HG03565 (cell line): Measurements from ENCODE around the gene TAF9B.
A peak's percentile ranks its signal among the peaks of the same experiment; 100 is the strongest.
"Not testable (repeated sequence)": the region's sequence is repeated elsewhere in the genome, so short reads cannot be mapped to it uniquely, and the experiment has no call there.

ENCODE experiments used
- ATAC-seq: cut with Tn5 transposase; IDR thresholded peaks from one replicate; pipeline ENCODE4 v1.9.1; 2021; ENCODE audit warnings: mild to moderate bottlenecking, moderate library complexity; ENCODE audit not compliant: unreplicated experiment

The TAF9B gene, protein sequence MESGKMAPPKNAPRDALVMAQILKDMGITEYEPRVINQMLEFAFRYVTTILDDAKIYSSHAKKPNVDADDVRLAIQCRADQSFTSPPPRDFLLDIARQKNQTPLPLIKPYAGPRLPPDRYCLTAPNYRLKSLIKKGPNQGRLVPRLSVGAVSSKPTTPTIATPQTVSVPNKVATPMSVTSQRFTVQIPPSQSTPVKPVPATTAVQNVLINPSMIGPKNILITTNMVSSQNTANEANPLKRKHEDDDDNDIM

DNA sequence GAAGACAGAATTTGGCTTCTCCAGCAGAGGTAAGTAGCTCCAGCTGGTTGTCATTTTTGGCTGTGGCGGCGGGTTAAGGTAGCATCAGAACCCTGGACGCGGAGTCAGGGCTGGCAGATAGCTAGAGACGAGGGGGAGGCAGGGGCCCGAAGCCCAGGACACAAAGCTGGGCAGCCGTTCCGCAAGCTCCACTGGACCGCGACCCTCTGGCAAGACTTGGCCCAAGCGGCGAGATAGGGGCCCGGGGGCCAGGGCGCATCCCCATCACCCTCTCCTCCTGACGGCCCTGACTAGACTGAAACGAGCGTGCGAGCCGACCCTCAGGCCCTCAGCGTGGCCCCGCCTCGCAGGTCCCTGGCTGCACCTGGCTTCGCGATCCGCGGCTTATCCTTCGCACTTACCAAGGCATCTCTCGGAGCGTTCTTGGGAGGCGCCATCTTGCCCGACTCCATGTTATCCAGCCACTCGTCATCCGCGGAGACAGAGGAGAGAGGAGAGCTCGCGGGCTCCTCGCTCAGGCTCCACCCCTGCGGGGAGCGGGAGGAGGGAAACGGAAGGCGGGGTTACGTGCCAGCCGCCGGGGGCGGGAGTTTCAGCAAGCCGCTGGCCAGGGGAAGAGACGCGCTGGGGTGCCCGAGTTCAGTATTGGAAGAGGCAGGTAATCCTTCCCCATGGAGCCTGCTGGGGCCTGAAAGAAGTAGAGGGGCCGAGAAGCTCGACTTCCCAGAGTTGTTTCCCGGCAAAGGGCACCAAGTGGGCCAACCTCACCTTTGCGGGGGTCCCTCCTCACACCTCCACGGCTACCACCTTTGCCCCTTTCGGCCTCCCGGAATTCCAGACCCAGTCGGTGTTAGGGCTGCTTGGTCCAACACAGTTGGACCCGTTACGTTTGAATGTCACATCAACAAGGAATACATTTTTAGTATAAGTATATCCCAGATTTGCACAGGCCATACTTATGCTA, at the start of gene TAF9B:
TSS of gene TAF9B (minus strand) at position 491 of the 964 bp plus-strand sequence. CDS start at position 452, 39 bp downstream.
- peak; percentile 92 for ATAC-seq

DNA sequence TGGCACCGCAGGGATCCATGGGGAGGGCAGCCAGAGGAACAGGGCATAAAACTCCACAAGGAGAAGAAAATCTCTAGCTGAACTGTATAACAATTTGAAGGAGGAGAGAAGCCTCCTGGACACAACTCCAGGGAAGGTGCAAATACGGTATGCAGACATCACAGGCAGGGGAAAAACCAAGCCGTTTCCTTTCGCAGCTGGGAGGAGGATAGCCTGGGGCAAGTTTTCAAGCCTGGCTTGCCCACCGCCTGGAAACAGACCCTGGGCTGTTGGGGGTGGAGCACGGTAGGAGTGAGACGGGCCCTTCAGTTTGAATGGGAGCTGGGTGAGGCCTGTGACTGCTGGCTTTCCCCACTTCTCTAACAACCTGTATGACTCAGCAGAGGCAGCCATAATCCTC, 43.4 kb upstream of the TAF9B start:
- ATAC-seq: no peak

GRCh38 chrX:78181307-78181706, 41.9 kb upstream of the TAF9B start:
- ATAC-seq: no peak

- ATAC-seq: no peak
These were observed 28.6 kb upstream of the TAF9B start for GRCh38 chrX:78168065-78168464.

GRCh38 chrX:78165425-78165824, 26.0 kb upstream of the TAF9B start:
- no peak for ATAC-seq

DNA sequence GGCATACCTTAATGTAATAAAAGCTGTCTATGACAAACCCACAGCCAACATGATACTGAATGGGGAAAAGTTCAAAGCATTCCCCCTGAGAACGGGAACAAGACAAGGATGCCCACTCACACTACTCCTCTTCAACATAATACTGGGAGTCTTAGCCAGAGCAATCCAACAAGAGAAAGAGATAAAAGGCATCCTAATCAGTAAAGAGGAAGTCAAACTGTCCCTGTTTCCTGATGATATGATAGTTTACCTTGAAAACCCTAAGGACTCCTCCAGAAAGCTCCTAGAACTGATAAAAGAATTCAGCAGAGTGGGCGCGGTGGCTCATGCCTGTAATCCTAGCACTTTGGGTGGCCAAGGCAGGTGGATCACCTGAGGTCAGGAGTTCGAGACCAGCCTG, 23.7 kb upstream of the TAF9B start:
- ATAC-seq: not testable (repeated sequence)

DNA sequence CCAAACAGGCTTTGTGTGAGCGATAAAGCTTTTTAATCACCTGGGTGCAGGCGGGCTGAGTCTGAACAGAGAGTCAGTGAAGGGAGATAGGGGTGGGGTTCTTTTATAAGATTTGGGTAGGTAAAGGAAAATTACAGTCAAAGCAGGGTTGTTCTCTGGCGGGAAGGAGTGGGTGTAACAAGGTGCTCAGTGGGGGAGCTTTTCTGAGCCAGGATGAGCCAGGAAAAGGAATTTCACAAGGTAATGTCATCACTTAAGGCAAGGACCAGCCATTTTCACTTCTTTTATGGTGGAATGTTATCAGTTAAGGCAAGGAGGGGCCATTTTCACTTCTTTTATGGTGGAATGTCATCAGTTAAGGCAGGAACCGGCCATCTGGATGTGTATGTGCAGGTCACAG, 21.3 kb upstream of the TAF9B start:
- ATAC-seq: not testable (repeated sequence)

- not testable (repeated sequence) for ATAC-seq
These were observed 18.4 kb upstream of the TAF9B start for GRCh38 chrX:78157846-78158245.

GRCh38 chrX:78157373-78157772, 17.9 kb upstream of the TAF9B start:
- not testable (repeated sequence) for ATAC-seq

DNA sequence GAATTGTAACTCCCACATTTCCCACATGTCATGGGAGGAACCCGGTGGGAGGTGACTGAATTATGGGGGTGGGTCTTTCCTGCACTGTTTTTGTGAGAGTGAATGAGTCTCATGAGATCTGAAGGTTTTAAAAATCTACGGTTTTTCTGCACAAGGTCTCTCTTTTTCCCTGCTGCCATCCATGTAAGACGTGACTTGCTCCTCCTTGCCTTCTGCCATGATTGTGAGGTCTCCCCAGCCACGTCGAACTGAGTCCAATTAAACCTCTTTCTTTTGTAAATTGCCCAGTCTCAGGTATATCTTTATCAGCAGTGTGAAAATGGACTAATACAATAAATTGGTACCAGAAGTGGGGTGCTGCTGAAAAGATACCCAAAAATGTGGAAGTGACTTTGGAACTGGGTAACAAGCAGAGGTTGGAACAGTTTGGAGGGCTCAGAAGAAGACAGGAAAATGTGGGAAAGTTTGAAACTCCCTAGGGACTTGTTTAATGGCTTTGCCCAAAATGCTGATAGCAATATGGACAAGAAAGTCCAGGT, 7.6 kb upstream of the TAF9B start:
- not testable (repeated sequence) for ATAC-seq

DNA sequence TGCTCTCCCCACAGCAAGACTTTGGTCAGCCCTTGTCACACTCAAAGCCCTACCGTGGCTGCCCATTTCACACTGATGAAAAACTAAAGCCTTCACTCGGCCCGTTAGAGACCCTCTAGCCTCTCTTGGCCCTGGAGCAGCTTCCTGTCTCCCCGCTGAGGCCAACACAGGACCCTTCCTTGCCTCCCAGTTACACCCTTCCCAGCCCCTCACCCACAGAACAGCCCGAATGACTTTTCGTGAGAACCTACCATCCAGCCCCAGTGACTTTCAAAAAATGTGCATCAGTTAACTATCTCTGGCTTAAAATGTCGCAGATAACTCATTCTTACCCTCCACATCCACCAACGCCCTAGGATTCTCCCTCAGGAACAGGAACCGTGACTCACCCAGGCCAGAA, 756 bp upstream of the TAF9B start:
- ATAC-seq: no peak

DNA sequence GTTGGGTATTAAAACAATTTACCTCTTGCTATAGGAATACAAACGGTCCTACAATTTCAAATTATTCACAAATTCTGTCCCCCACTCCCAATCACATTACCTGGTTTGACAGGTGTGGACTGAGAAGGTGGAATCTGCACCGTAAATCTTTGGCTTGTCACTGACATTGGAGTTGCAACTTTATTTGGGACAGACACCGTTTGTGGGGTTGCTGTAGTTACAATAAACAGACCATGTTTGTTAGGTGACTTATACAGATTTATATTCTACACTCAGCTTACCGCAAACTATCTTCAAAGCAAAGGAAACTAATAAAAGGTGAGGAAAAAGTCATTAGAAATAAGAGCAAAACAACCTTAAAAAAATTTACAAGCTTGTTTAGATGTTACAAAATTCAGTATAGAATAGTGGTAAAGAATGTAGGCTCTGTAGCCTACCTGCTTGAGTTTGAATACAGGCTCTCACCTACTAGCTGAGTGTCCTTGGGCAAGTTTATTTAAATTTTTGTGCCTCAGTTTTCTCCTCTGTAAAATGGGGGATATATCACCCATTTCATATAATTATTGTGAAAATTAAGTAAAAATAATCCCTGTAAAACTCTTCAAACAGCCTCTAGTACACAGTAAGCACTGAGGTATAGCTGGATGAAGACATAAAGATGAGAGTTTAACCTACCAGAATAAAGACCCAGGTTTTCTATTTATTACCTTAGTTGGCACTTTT, 6.1 kb downstream of the TAF9B start:
- no peak for ATAC-seq

- no peak for ATAC-seq
These were observed 8.3 kb downstream of the TAF9B start for GRCh38 chrX:78131117-78131516.

DNA sequence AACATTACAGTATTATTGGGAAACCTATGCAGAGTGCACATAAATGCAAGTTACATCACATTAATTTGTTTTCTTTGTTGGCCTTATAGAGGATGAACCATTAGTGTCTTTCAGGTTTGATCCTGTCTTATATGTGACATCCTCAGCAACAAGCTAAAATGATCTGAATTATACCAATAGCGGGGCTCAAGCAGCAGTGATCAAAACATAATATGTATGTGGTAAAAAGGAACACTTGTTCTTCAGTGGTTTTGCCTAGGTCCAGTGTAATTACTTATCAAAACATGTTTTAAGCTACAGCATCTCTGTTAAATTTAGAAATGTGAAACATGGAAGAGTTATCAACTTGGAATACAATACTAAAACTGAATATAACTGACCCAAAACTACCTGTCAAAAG, 9.1 kb downstream of the TAF9B start:
- ATAC-seq: no peak

GRCh38 chrX:78129714-78130113, 9.7 kb downstream of the TAF9B start:
- no peak for ATAC-seq

- ATAC-seq: not testable (repeated sequence)
These were observed 13.7 kb downstream of the TAF9B start for GRCh38 chrX:78125781-78126180.

DNA sequence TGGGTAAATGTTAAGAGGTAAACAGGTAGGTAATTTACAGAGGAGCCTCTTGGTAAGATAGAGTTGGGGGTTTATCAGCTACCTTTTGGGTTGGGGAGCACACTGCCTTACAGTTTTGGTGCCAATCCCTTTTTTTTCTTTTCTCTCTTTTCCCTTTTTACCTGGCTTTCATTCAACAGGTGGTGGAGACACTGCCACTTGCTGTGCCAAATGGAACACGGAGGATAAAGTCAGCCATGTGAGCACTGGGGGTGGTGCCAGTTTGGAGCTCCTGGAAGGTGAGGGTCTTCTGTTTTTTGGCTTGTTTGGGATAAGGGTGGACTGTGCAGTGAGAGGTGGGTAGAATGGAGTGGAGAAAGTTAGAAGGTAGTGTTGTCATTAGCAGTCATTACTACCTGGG, 14.3 kb downstream of the TAF9B start:
- ATAC-seq: no peak

GRCh38 chrX:78124307-78124706, 15.1 kb downstream of the TAF9B start:
- no peak for ATAC-seq

DNA sequence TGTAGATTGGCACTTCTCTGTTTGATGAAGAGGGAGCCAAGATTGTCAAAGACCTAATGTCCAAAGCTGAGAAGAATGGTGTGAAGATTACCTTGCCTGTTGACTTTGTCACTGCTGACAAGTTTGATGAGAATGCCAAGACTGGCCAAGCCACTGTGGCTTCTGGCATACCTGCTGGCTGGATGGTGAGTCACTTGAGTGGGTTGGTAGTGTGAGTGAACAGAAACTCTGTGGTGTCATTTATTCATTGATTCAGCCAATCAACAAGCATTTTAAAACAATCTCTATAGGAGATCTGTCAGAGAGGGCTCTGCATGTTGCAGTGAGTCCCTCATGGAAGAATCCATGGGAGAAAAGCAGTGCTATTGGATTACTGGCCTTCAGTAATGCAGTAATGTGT, 16.3 kb downstream of the TAF9B start:
- ATAC-seq: no peak

GRCh38 chrX:78119521-78120227, 19.8 kb downstream of the TAF9B start:
- ATAC-seq: no peak
